ENCODE measurements around the gene AVL9. TPM values are rescaled to one million over a fixed set of nuclear protein-coding genes. Genes with fewer than 3 reads are reported as not detected.
A peak's percentile ranks its signal among the peaks of the same experiment; 100 is the strongest.

Gene AVL9
- total RNA-seq: 50.6 and 64.1 TPM in 2 replicates

GRCh38 chr7:32495298-32496051 is at the start of gene AVL9:
AVL9 (plus strand) TSS chr7:32495489; CDS start chr7:32495710, 221 bp downstream.
- TF ChIP-seq CTCF (IDR thresholded peaks at IDR 0.05; ENCODE audit: insufficient read depth, low read length, poor library complexity, severe bottlenecking): no peak
- Histone ChIP-seq H3K4me3 (ENCODE audit: low read depth, low read length) (peak within 1 kb of the TSS; percentile 87), H3K27me3 (ENCODE audit: control insufficient read depth, insufficient read depth, low read length) (no peaks in the 10 kb centered on the region), H3K36me3 (ENCODE audit: control insufficient read depth, insufficient read depth, low read length) (no peaks in the 10 kb centered on the region)
- peak; percentile 77 for DNase-seq (ENCODE audit: low read depth)

DNA sequence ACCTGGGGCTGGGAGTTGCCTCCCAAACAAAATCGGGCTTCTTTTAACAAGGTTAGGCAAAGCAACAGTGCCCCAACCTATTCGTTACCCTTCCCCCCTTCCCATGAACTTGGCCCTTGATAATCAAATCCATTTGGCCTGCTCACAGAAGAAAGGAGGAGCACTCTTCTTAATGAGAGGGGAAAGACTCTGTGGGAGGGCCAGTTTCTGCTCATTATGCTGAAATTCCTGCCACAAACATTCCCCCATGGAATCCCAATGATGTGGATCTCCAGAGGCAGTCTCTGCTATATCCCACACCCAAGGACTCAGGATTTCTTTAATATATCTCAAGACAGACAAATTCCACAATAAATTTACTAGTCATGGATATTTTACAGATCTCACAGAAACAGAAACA is 48.1 kb upstream of the AVL9 start:
- H3K36me3 ChIP-seq (ENCODE audit: control insufficient read depth, insufficient read depth, low read length): no peaks in the 10 kb centered on the region
- no peak for DNase-seq (ENCODE audit: low read depth)
- H3K27me3 ChIP-seq (ENCODE audit: control insufficient read depth, insufficient read depth, low read length): no peaks in the 10 kb centered on the region
- no peak for TF ChIP-seq CTCF (IDR thresholded peaks at IDR 0.05; ENCODE audit: insufficient read depth, low read length, poor library complexity, severe bottlenecking)
- no peak overlapping the region for H3K4me3 ChIP-seq (ENCODE audit: low read depth, low read length)

- no peaks in the 10 kb centered on the region for H3K27me3 ChIP-seq (ENCODE audit: control insufficient read depth, insufficient read depth, low read length)
- no peak for DNase-seq (ENCODE audit: low read depth)
- no peaks in the 10 kb centered on the region for H3K36me3 ChIP-seq (ENCODE audit: control insufficient read depth, insufficient read depth, low read length)
- TF ChIP-seq CTCF (IDR thresholded peaks at IDR 0.05; ENCODE audit: insufficient read depth, low read length, poor library complexity, severe bottlenecking): no peak
- no peak overlapping the region for H3K4me3 ChIP-seq (ENCODE audit: low read depth, low read length)
These were observed 41.8 kb upstream of the AVL9 start for GRCh38 chr7:32453341-32454011.

DNA sequence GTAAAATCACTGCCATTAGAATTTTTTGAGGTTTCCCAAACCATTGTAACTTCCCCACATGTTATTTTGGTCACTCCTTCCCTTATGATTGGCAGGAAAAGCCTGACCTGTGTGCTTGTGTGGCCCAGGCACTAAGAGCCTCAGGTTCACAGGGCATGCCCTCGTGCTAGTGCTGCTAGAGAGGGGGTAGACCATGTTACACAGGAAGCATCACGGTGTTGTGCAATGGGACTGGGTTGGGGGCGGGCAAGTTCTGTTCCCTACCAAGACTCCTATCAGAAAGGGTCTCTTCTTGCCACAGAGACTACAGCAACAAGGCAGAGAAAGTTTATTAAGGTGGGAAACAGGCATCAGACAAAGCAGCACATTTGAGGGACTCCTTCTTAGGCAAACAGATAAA is 37.3 kb upstream of the AVL9 start:
- no peaks in the 10 kb centered on the region for H3K27me3 ChIP-seq (ENCODE audit: control insufficient read depth, insufficient read depth, low read length)
- H3K36me3 ChIP-seq (ENCODE audit: control insufficient read depth, insufficient read depth, low read length): no peaks in the 10 kb centered on the region
- H3K4me3 ChIP-seq (ENCODE audit: low read depth, low read length): no peak overlapping the region
- DNase-seq (ENCODE audit: low read depth): no peak
- no peak for TF ChIP-seq CTCF (IDR thresholded peaks at IDR 0.05; ENCODE audit: insufficient read depth, low read length, poor library complexity, severe bottlenecking)

GRCh38 chr7:32459788-32460187 is 35.5 kb upstream of the AVL9 start:
- H3K4me3 ChIP-seq (ENCODE audit: low read depth, low read length): no peak overlapping the region
- no peak for TF ChIP-seq CTCF (IDR thresholded peaks at IDR 0.05; ENCODE audit: insufficient read depth, low read length, poor library complexity, severe bottlenecking)
- no peaks in the 10 kb centered on the region for H3K27me3 ChIP-seq (ENCODE audit: control insufficient read depth, insufficient read depth, low read length)
- H3K36me3 ChIP-seq (ENCODE audit: control insufficient read depth, insufficient read depth, low read length): no peaks in the 10 kb centered on the region
- DNase-seq (ENCODE audit: low read depth): no peak

Measured in kidney epithelial cell (primary cell).